GM19452 (cell line): ENCODE results near the gene SUSD3.
"Not testable (repeated sequence)": the region's sequence is repeated elsewhere in the genome, so short reads cannot be mapped to it uniquely, and the experiment has no call there.

Source experiments
- ATAC-seq: cut with Tn5 transposase; IDR thresholded peaks from one replicate; pipeline ENCODE4 v1.9.1; 2021; ENCODE audit not compliant: unreplicated experiment

SUSD3 gene

DNA sequence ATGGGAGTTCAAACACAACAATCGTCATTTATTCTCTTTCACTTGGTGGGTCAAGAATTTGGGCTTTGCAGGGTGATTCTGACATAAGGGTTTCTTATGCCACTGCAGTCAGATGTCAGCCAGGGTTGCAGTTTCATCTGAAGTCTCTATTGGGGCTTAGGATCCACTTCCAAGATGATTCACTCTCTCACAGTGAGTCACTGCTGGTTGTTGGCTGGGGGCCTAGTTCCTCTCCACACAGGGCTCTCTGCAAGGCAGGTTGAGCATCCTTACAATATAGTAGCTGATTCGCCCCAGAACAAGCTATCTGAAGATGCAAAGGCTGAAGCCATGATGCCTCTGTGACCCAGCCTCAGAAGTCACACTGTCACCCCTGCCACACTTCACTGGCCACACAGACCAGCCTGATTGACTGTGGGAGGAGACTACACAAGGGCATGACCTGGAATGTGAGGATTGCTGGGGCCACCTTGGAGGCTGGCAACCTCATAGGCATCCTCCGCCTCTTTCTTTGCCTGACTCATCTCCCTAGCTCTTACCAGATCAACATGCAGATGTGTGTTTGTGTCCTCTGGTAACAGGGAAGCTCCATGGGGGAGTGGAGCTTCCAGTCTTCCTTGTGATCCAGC is 33.1 kb downstream of the SUSD3 start:
- ATAC-seq, result no peak

- no peak for ATAC-seq
These were observed 33.9 kb downstream of the SUSD3 start for GRCh38 chr9:93092251-93092991.

GRCh38 chr9:93093127-93093876 is 34.8 kb downstream of the SUSD3 start:
- ATAC-seq, result no peak

- ATAC-seq, result no peak
These were observed 35.6 kb downstream of the SUSD3 start for GRCh38 chr9:93093877-93094657.

- no peak for ATAC-seq
These were observed 36.2 kb downstream of the SUSD3 start for GRCh38 chr9:93094658-93095204.

DNA sequence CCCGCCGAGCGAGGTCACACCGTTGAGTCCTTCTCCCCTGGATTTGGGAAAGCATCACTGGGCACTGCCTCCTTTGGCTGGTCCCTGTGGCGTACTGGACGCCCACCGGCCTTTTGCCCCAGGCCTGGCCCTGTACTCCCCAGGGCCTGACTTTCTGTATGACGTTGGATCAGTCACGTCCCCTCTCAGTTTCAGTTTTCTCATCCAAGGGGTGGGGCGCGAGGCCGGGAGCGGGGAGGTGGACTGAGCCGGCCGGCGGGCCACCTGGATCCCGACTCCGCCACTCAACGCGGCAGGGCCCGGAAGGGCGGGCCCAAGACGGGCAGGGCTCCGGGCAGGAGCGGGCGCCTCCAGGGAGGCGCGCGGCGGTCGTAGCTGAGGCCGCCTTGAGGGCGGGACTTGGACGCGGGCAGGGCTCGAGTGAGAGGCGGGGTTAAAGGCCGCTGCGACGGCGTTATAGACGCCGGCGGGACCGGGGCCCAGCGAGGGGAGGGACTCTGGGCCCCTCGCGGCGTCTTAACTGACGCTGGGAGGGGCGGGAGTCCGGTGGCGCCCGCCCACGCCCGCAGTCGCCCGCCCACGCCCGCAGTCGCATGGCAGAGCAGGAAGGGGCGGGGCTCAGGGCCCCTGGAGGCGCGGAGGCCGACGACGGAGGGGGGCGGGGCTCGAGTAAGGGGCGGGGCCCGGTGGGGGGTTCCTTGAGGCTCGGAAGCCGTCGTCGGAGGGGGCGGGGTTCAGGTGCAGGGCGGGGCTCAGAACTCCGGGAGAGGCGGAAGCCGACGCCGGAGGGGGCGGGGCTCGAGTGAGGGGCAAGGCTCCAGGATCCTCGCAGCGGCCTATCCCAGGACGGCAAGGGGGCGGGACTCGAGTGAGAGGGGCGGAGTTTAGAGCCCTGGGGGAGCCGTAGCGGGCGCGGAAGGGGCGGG is 37.0 kb downstream of the SUSD3 start:
- peak; percentile 66 for ATAC-seq

GRCh38 chr9:93096131-93096802 is 37.8 kb downstream of the SUSD3 start, which contains the start of gene CARD19:
Gene CARD19 (plus strand): TSS chr9:93096217. CDS start chr9:93096346, 129 bp downstream.
- ATAC-seq, result peak; percentile 38

GRCh38 chr9:93096811-93097382 is 38.4 kb downstream of the SUSD3 start:
- ATAC-seq, result no peak

GRCh38 chr9:93097511-93098201 is 39.2 kb downstream of the SUSD3 start:
- ATAC-seq, result no peak

- no peak for ATAC-seq
These were observed 39.9 kb downstream of the SUSD3 start for GRCh38 chr9:93098236-93098946.

DNA sequence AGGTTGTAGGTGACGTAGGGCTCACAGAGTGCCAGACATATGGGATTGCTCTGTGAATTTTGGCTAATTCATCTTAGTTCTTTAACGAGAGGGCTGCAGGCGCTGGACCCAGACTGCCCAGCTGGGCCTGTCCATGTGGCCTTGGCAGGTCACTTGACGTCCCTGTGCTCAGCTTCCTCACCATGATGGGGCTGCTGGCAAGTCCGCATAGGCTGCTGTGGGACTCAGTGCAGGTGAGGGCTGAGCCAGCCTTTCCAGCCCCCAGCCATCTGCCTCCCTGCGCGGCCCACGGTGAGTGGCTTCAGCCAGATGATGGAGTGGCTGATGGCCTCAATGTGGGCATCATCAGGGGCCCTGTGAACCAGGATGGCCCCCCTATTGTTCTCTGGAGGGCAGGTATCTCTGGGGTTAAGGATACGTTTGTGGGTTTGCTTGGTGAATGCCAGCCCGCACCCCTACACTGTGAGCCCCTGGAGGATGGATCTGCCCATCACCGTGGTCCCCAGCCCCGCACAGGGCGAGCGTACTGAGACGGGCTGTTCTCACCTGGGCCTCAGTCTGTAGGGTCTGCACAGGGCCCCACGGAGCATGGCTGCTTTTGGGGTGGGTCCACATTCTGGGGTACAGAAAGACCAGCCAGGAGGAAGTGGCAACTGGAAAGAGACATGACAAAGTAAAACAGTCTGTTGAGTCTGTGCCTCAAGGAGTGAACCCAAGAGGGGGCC is 41.2 kb downstream of the SUSD3 start:
- ATAC-seq, result no peak

GRCh38 chr9:93100276-93100636 is 41.8 kb downstream of the SUSD3 start:
- no peak for ATAC-seq

- ATAC-seq, result not testable (repeated sequence)
These were observed 42.6 kb downstream of the SUSD3 start for GRCh38 chr9:93101086-93101485.

GRCh38 chr9:93105620-93106019 is 47.1 kb downstream of the SUSD3 start:
- no peak for ATAC-seq

DNA sequence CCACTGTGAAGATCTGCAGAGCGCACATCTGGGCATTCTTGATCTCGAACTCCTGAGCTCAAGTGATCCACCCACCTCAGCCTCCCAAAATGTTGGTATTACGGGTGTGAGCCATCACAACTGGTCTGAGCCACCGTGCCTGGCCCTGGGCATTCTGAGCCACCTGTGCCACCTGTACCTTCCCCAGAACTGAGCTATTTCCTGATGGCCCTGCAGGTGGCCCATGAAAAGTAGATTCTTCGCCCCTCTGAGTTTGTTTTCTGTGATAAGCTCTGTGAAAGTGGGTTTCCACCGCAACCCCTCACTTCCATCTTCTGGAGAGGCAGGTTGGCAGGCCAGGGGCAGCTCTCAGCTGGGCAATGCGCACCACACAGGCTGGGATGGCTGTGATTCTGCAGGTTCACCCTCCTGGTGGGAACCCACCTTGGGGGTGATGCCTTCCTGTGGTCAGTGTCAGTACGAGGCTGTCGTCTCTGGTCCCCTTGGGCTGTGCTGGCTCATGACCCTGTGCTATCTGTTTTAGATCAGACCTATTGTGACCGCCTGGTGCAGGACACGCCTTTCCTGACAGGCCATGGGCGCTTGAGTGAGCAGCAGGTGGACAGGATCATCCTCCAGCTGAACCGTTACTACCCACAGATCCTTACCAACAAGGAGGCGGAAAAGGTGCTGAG is 48.8 kb downstream of the SUSD3 start:
- ATAC-seq, result no peak

DNA sequence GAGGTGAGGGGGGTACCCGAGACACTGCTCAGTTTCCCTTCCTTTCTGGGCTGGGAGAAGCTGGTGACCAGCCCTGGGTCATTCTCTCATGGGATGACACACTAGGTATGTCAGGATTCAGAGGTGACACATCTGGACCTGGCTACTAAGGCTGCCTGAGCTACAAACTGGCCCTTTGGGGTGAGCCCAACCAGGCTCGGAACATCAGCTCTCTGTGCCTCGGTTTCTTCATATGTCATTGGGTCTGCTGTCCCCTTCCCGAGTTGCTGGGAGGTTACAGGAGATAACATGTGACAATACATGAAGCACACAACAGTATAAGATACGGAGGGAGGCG is 49.3 kb downstream of the SUSD3 start:
- no peak for ATAC-seq
